CD4-positive, alpha-beta T cell (primary cell): ENCODE results near the gene COL18A1. TPM values are rescaled to one million over a fixed set of nuclear protein-coding genes. Genes with fewer than 3 reads are reported as not detected.

Source experiments
- ATAC-seq: fragments of 200-7000 bp; cut with Tn5 transposase; one replicate; pipeline ENCODE4 v1.10.0; 2022; ENCODE audit warnings: mild to moderate bottlenecking; ENCODE audit not compliant: poor library complexity
- CTCF ChIA-PET: fragments of 350-600 bp; sonication (Branson Sonifier 250); formaldehyde crosslinking; loops from one replicate; lab custom pipeline; 2021; ENCODE audit warnings: antibody characterized with exemption, inconsistent platforms; lab: Charles Lee
- POLR2A ChIA-PET: fragments of 350-600 bp; sonication (Branson Sonifier 250); formaldehyde crosslinking; loops from one replicate; lab custom pipeline; 2021; ENCODE audit warnings: antibody characterized with exemption, inconsistent platforms; lab: Charles Lee
- DNase-seq, 14 experiments: peaks; one replicate each; pipeline ENCODE4 v3.0.0-alpha.2; 2013 to 2020; ENCODE audit warnings: mixed read lengths in 2 of 14
- H3K27ac ChIP-seq, 2 donors: one replicate each; pipeline versions ENCODE4 v1.5.1 to v1.7.0; 2013; ENCODE audit warnings: low read length in 2 of 2, low read depth in 1 of 2, mild to moderate bottlenecking in 1 of 2
- H3K27me3 ChIP-seq, 2 experiments: 1 replicate in 1 of 2; 2 replicates in 1 of 2; pipeline versions ENCODE4 v1.6.1 to v1.7.0; 2013; ENCODE audit warnings: low read length in 2 of 2, control low read depth in 1 of 2, mild to moderate bottlenecking in 1 of 2, moderate library complexity in 1 of 2; ENCODE audit not compliant: insufficient read depth in 2 of 2, control insufficient read depth in 1 of 2
- H3K36me3 ChIP-seq: one replicate; pipeline ENCODE4 v1.6.1; 2013; ENCODE audit warnings: low read length, control low read depth; ENCODE audit not compliant: insufficient read depth
- H3K4me1 ChIP-seq: one replicate; pipeline ENCODE4 v1.6.1; 2013; ENCODE audit warnings: low read length, control low read depth; ENCODE audit not compliant: insufficient read depth
- H3K4me3 ChIP-seq: one replicate; pipeline ENCODE4 v1.5.1; 2013; ENCODE audit warnings: mild to moderate bottlenecking, low read length, moderate library complexity
- H3K9me3 ChIP-seq, 2 experiments: 1 replicate in 1 of 2; 2 replicates in 1 of 2; pipeline versions ENCODE4 v1.6.1 to v1.7.0; 2013; ENCODE audit warnings: low read length in 2 of 2, mild to moderate bottlenecking in 2 of 2, control low read depth in 1 of 2, moderate library complexity in 1 of 2; ENCODE audit not compliant: control insufficient read depth in 1 of 2, insufficient read depth in 1 of 2
- H3K27ac Mint-ChIP-seq: one replicate; pipeline ENCODE4 v1.8.0; 2020; ENCODE audit warnings: mixed read lengths
- H3K27me3 Mint-ChIP-seq: one replicate; pipeline ENCODE4 v1.8.0; 2021; ENCODE audit warnings: mixed read lengths
- H3K36me3 Mint-ChIP-seq: one replicate; pipeline ENCODE4 v1.8.0; 2021; ENCODE audit warnings: low read depth, mixed read lengths
- H3K4me1 Mint-ChIP-seq: one replicate; pipeline ENCODE4 v1.8.0; 2021; ENCODE audit warnings: low read depth, mixed read lengths
- H3K4me3 Mint-ChIP-seq: one replicate; pipeline ENCODE4 v1.8.0; 2020; ENCODE audit warnings: mild to moderate bottlenecking, mixed read lengths
- H3K9me3 Mint-ChIP-seq: one replicate; pipeline ENCODE4 v1.8.0; 2020; ENCODE audit warnings: mixed read lengths
- intact Hi-C, 2 experiments: fragments of 100-400 bp; cut with DNase I in 1 of 2; cut with micrococcal nuclease in 1 of 2; formaldehyde crosslinking; loops; one replicate each; pipeline versions ENCODE4 v1.15.1 to v1.9.0; 2023 to 2025; cut with DNase I, micrococcal nuclease
- total RNA-seq, 174 experiments: library from RNA in 2 of 174; stranded (reverse) in 2 of 174; gene quantifications; one replicate each; pipeline ENCODE4 v1.2.3 and lab custom pipeline; 2021 to 2026
- TF ChIP-seq, protein P1 (sequence below): fragments of 200-600 bp; IDR thresholded peaks from one replicate; pipeline ENCODE4 v1.8.0; 2022; ENCODE audit warnings: antibody characterized with exemption, mild to moderate bottlenecking

The COL18A1 gene
- total RNA-seq, 2 experiments from 2014 or later = 15.2 to 16.0 TPM

DNA sequence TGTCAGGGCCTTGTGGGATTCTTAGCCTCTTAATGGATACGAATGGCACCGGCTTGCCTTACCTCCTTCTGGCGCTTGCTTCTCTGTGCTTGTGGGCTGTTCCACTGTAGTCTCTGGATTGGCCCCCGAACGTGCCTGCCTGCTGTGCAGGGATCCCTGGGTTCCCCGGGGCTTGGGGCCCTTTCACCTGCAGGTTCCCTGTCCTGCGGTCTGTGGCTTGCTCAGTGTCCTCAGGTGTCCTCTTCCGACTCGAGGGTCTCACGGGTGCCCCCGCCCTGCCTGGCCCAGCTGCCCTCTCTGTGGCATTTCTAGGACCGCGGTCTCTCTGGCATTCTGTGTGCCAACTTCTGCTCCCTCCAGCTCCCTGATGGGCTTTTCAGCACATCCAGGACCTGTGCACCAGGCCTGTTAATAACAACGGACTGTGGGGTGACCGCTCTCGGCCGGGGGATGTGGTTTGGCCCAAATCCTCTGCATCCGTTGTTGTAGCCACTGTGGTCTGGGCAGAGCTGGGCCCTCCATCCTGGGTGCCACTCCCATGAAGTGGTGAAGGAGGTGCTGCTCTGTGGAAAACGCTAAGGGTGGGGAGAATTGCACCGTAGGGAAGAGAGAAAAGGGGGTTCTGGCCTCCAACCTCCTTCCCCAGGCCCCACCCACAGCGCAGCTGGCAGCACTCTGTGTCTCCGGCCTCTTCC lies 12.4 kb downstream of the COL18A1 start:
- Histone ChIP-seq H3K4me1 (no peaks in the 10 kb centered on the region), H3K4me3 (no peak overlapping the region), H3K27me3 (no peaks in the 10 kb centered on the region), H3K36me3 (no peaks in the 10 kb centered on the region), H3K9me3 (no peaks in the 10 kb centered on the region), H3K27ac (no peak overlapping the region)
- DNase-seq = no peak
- ATAC-seq = no peak
- CTCF ChIA-PET = no interaction called here
- H3K27ac Mint-ChIP-seq = no peak overlapping the region
- intact Hi-C loops = no loop called here
- no peaks in the 10 kb centered on the region for H3K9me3 Mint-ChIP-seq
- no peaks in the 10 kb centered on the region for H3K36me3 Mint-ChIP-seq
- POLR2A ChIA-PET = no interaction called here
- peaks cover 8% of the 10 kb centered on the region for H3K27me3 Mint-ChIP-seq
- TF ChIP-seq, protein P1, sequence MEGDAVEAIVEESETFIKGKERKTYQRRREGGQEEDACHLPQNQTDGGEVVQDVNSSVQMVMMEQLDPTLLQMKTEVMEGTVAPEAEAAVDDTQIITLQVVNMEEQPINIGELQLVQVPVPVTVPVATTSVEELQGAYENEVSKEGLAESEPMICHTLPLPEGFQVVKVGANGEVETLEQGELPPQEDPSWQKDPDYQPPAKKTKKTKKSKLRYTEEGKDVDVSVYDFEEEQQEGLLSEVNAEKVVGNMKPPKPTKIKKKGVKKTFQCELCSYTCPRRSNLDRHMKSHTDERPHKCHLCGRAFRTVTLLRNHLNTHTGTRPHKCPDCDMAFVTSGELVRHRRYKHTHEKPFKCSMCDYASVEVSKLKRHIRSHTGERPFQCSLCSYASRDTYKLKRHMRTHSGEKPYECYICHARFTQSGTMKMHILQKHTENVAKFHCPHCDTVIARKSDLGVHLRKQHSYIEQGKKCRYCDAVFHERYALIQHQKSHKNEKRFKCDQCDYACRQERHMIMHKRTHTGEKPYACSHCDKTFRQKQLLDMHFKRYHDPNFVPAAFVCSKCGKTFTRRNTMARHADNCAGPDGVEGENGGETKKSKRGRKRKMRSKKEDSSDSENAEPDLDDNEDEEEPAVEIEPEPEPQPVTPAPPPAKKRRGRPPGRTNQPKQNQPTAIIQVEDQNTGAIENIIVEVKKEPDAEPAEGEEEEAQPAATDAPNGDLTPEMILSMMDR = no peak
- no peak overlapping the region for H3K4me3 Mint-ChIP-seq
- no peaks in the 10 kb centered on the region for H3K4me1 Mint-ChIP-seq

DNA sequence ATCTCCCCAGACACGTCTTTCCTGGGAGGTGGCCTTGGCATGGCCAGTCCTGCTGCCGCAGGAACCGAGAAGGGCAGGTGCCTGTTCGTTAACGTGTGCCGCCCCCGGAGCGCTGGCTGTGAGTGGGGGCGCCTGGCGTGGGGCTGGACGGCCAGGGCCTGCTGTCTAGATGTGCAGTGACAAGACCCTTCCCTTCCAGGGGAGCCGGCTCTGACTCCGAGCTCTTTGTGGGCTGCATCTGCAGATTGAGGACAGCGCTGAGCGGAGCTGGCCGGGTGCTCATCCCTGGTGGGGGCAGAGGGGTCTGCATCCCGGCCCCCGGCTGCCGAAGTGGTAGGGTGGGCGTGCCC lies 13.0 kb downstream of the COL18A1 start:
- no peaks in the 10 kb centered on the region for H3K27me3 ChIP-seq
- Mint-ChIP-seq H3K27me3 (peaks cover 4% of the 10 kb centered on the region), H3K27ac (no peak overlapping the region), H3K9me3 (no peaks in the 10 kb centered on the region), H3K4me1 (no peaks in the 10 kb centered on the region), H3K4me3 (no peak overlapping the region), H3K36me3 (no peaks in the 10 kb centered on the region)
- CTCF ChIA-PET = no interaction called here
- no peak for DNase-seq
- H3K27ac ChIP-seq = no peak overlapping the region
- H3K4me1 ChIP-seq = no peaks in the 10 kb centered on the region
- ATAC-seq = no peak
- no peaks in the 10 kb centered on the region for H3K36me3 ChIP-seq
- intact Hi-C loops = no loop called here
- H3K9me3 ChIP-seq = no peaks in the 10 kb centered on the region
- TF ChIP-seq, protein P1 = no peak
- POLR2A ChIA-PET = no interaction called here
- no peak overlapping the region for H3K4me3 ChIP-seq

DNA sequence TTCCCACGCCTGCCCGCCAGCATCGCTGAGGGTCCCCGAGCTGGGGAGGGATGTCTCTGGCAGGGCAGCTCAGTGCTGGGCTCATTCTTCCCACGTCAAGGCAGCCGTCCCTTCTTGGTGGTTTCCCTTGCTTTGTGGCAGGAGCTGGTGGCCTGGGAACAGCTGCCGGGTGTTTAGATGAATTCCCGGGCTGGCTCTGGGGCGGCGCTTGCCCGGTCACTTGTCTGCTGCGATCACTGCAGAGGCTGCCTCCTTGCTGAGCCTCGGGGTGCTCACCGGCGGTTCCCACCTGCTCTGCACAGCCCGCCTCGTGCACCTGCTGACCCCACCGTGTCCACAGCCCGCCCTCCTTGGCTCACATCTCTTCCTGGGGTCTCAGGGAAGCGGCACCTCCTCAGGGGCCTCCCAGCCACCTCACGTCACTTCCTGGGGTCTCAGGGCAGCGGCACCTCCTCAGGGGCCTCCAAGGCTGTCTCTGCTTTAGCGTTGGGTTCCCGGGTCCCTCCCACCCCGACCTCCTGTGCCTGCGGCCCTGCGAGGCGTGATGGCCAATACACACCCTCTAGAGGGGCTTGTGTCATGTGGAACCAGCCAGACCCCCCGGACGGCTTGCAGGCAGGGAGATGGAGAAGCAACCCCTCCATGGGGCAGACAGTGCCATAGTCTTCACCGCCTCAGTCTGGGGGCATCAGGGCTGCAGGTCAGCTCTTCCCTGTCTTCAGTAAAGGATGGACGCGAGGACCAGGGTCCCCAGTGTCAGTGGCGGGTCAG lies 13.5 kb downstream of the COL18A1 start:
- Mint-ChIP-seq H3K4me3 (no peak overlapping the region), H3K27ac (no peak overlapping the region), H3K27me3 (peaks cover 4% of the 10 kb centered on the region), H3K4me1 (no peaks in the 10 kb centered on the region), H3K9me3 (no peaks in the 10 kb centered on the region), H3K36me3 (no peaks in the 10 kb centered on the region)
- Histone ChIP-seq H3K36me3 (no peaks in the 10 kb centered on the region), H3K27me3 (no peaks in the 10 kb centered on the region), H3K27ac (no peak overlapping the region), H3K4me1 (no peaks in the 10 kb centered on the region), H3K4me3 (no peak overlapping the region), H3K9me3 (no peaks in the 10 kb centered on the region)
- no peak for ATAC-seq
- ChIA-PET CTCF (no interaction called here), POLR2A (no interaction called here)
- TF ChIP-seq, protein P1 = no peak
- no peak for DNase-seq
- intact Hi-C loops = no loop called here
